K562 (cell line): ENCODE measurements around the gene UGT2B7. TPM values are rescaled to one million over a fixed set of nuclear protein-coding genes. Genes with fewer than 3 reads are reported as not detected.

Experiments used
- ATAC-seq: fragments of 200-7000 bp; cut with Tn5 transposase; 3 replicates; pipeline ENCODE4 v1.9.1; 2020; ENCODE audit warnings: moderate library complexity
- BruUV-seq: library from RNA; stranded (reverse); fragments of 400-500 nt; replicated peaks from 2 replicates; lab custom pipeline; 2021; lab: Mats Ljungman, UMichigan
- CTCF ChIA-PET: fragments of 300-600 bp; formaldehyde crosslinking; extraction: SDS; loops from one replicate; lab custom pipeline; 2021; ENCODE audit warnings: low intra/inter-chr PET ratio; lab: Yijun Ruan, JAX
- POLR2A ChIA-PET: fragments of 300-600, 350-650 bp; sonication (Branson Sonifier 250); formaldehyde crosslinking; extraction: SDS; loops from one replicate; lab custom pipeline; 2021; ENCODE audit warnings: antibody characterized with exemption, inconsistent platforms; lab: Yijun Ruan, JAX
- DNase-seq, 4 experiments: peaks; one replicate each; pipeline versions ENCODE4 v3.0.0 to v3.0.0-alpha.2; 2011 to 2018; ENCODE audit warnings: low spot score in 3 of 4, mixed read lengths in 3 of 4; ENCODE audit errors: extremely low read depth in 1 of 4
- FAIRE-seq: peaks from 2 replicates; lab custom pipeline; 2011; peaks lifted over from hg19 to GRCh38; lab: Jason Lieb, UNC
- H2AFZ ChIP-seq: 2 replicates; pipeline ENCODE4 v1.6.0; 2011; ENCODE audit warnings: low read depth, low read length, control low read depth, inconsistent platforms
- H3K27ac ChIP-seq: fragments of 200-600 bp; 3 replicates; pipeline ENCODE4 v1.8.0; 2011; ENCODE audit warnings: low read depth, mild to moderate bottlenecking, control low read depth, inconsistent platforms, low read length, moderate library complexity, mixed read lengths; ENCODE audit errors: extremely low read depth
- H3K27me3 ChIP-seq, 2 experiments: fragments of 300-600 bp in 1 of 2; 2 replicates in 1 of 2; 3 replicates in 1 of 2; pipeline versions ENCODE4 v1.6.0 to v1.8.0; 2011; ENCODE audit warnings: inconsistent platforms in 2 of 2, low read length in 2 of 2, mild to moderate bottlenecking in 1 of 2, mixed read lengths in 1 of 2, moderate library complexity in 1 of 2; ENCODE audit not compliant: control insufficient read depth in 2 of 2, insufficient read depth in 2 of 2
- H3K36me3 ChIP-seq: fragments of 300-600 bp; 3 replicates; pipeline ENCODE4 v1.8.0; 2011; ENCODE audit warnings: mild to moderate bottlenecking, low read length, inconsistent platforms; ENCODE audit not compliant: control insufficient read depth, insufficient read depth
- H3K4me1 ChIP-seq, 2 experiments: fragments of 200-600 bp in 1 of 2; replicated peaks in 1 of 2; 2 replicates in 1 of 2; 3 replicates in 1 of 2; pipeline versions ENCODE4 v1.5.1 to v1.8.0; 2011; ENCODE audit warnings: inconsistent platforms in 2 of 2, low read length in 2 of 2, mild to moderate bottlenecking in 1 of 2, mixed read lengths in 1 of 2, moderate library complexity in 1 of 2; ENCODE audit not compliant: control insufficient read depth in 2 of 2, insufficient read depth in 2 of 2
- H3K4me2 ChIP-seq: 2 replicates; pipeline ENCODE4 v1.6.1; 2011; ENCODE audit warnings: low read length, control low read depth, inconsistent platforms, mixed read lengths; ENCODE audit not compliant: insufficient read depth
- H3K4me3 ChIP-seq: fragments of 200-600 bp; sonication (generic), shearing (Covaris generic); 2 replicates; pipeline ENCODE4 v1.5.1; 2016; ENCODE audit warnings: control low read depth, inconsistent platforms
- H3K79me2 ChIP-seq: fragments of 200-600 bp; 3 replicates; pipeline ENCODE4 v1.8.0; 2011; ENCODE audit warnings: low read length, inconsistent platforms; ENCODE audit not compliant: control insufficient read depth, insufficient read depth
- H3K9ac ChIP-seq, 2 experiments: 2 replicates each; pipeline versions ENCODE4 v1.6.0 to v1.6.1; 2011; ENCODE audit warnings: low read depth in 2 of 2, low read length in 2 of 2, control low read depth in 1 of 2, inconsistent platforms in 1 of 2, mild to moderate bottlenecking in 1 of 2, mixed read lengths in 1 of 2; ENCODE audit not compliant: insufficient read depth in 1 of 2
- H3K9me1 ChIP-seq: one replicate; pipeline ENCODE4 v1.6.0; 2011; ENCODE audit warnings: inconsistent platforms, mild to moderate bottlenecking, low read length, moderate library complexity; ENCODE audit not compliant: control insufficient read depth, insufficient read depth
- H3K9me3 ChIP-seq: replicated peaks from 2 replicates; pipeline ENCODE4 v1.5.1; 2011; ENCODE audit warnings: low read depth, low read length, inconsistent platforms; ENCODE audit not compliant: control insufficient read depth, insufficient read depth
- H4K20me1 ChIP-seq: replicated peaks from 2 replicates; pipeline ENCODE4 v1.6.1; 2011; ENCODE audit warnings: low read length, inconsistent platforms, mixed read lengths; ENCODE audit not compliant: control insufficient read depth, insufficient read depth
- BHLHE40 ChIP-seq: IDR thresholded peaks from 2 replicates; pipeline ENCODE4 v1.6.1; 2011; ENCODE audit warnings: low read length, improper control_type of control experiment
- ETS2 ChIP-seq: IDR thresholded peaks from 2 replicates; pipeline ENCODE4 v1.6.1; 2016; ENCODE audit warnings: borderline replicate concordance, missing genetic modification characterization, mild to moderate bottlenecking, moderate library complexity, missing compliant biosample characterization; ENCODE audit not compliant: poor library complexity, severe bottlenecking
- EZH2 ChIP-seq: IDR thresholded peaks from 2 replicates; pipeline ENCODE4 v1.6.1; 2012; ENCODE audit warnings: low read depth, mild to moderate bottlenecking, inconsistent platforms, low read length, borderline replicate concordance
- GTF2F1 ChIP-seq: IDR thresholded peaks from 2 replicates; pipeline ENCODE4 v1.6.1; 2011; ENCODE audit warnings: low read depth, low read length, improper control_type of control experiment
- HDAC6 ChIP-seq: IDR thresholded peaks from 2 replicates; pipeline ENCODE4 v1.6.1; 2012; ENCODE audit warnings: low read depth, mild to moderate bottlenecking, control low read depth, inconsistent platforms, low read length, moderate library complexity
- HNRNPK ChIP-seq: fragments of 200-400 bp; formaldehyde crosslinking; IDR thresholded peaks from one replicate; pipeline ENCODE4 v1.6.1; 2018; ENCODE audit warnings: mild to moderate bottlenecking, low read depth, low read length; ENCODE audit not compliant: poor library complexity, severe bottlenecking
- MYC ChIP-seq, 2 experiments: fragments of 250-450 bp in 1 of 2; sonication (Bioruptor Pico) in 1 of 2; IDR thresholded peaks; 2 replicates each; pipeline versions ENCODE4 v1.5.1 to v1.6.1; 2012 to 2021; ENCODE audit warnings: low read depth in 2 of 2, borderline replicate concordance in 1 of 2, improper control_type of control experiment in 1 of 2, low read length in 1 of 2, mild to moderate bottlenecking in 1 of 2, moderate library complexity in 1 of 2
- RBM39 ChIP-seq: fragments of 200-400 bp; formaldehyde crosslinking; optimal IDR thresholded peaks from 2 replicates; pipeline ENCODE3; 2018; ENCODE audit warnings: low read depth, low read length
- RHOXF2B ChIP-seq: fragments of 250-450 bp; sonication (Bioruptor Pico); conservative IDR thresholded peaks from 2 replicates; pipeline ENCODE4 v1.5.1; 2021
- SAFB ChIP-seq: fragments of 200-400 bp; formaldehyde crosslinking; IDR thresholded peaks from 2 replicates; pipeline ENCODE4 v1.6.1; 2017; ENCODE audit warnings: low read depth, low read length, borderline replicate concordance
- ZC3H11A ChIP-seq: IDR thresholded peaks from 2 replicates; pipeline ENCODE4 v1.6.1; 2012; ENCODE audit warnings: low read depth, low read length, improper control_type of control experiment
- ZNF124 ChIP-seq: sonication (generic); formaldehyde crosslinking; IDR thresholded peaks from 2 replicates; pipeline ENCODE4 v1.8.1; 2022; ENCODE audit warnings: missing genetic modification reagents
- WGBS: fragments of 100-300 bp; shearing (Covaris generic); methylation state at CpG from one replicate; pipeline ENCODE4 v1.1.6; 2016; ENCODE audit warnings: low coverage, mixed read lengths; ENCODE audit not compliant: insufficient coverage; ENCODE audit errors: missing lambda C conversion rate; 5-methylcytosine and 5-hydroxymethylcytosine counted together
- in situ Hi-C: fragments of 300-500 bp; cut with MboI; formaldehyde crosslinking; loops from 4 replicates; pipeline ENCODE4 v1.15.0; 2018; ENCODE audit warnings: inconsistent platforms, mixed read lengths
- intact Hi-C: fragments of 100-400 bp; cut with micrococcal nuclease; formaldehyde crosslinking; loops from 2 replicates; pipeline ENCODE4 v1.14.2; 2022
- polyA plus RNA-seq, 8 experiments: library from polyadenylated mRNA; depleted of rRNA in 4 of 8; stranded (reverse) in 5 of 8; unstranded in 3 of 8; fragments of >200 nt; fragmentation: Nextera tagmentation in 2 of 8; fragmentation: Illumina TruSeq in 1 of 8; extraction: Ambion mirVana in 2 of 8; extraction: Trizol in 1 of 8; gene quantifications; 2 replicates each; pipeline versions ENCODE4 v1.2.1 to v1.2.3, GENCODE V29; 2011 to 2014; ENCODE audit warnings: inconsistent platforms in 1 of 8, missing spikeins in 1 of 8
- total RNA-seq, 7 experiments: library from RNA; depleted of rRNA in 6 of 7; stranded (reverse); fragments of >200 nt in 6 of 7; fragmentation: Illumina TruSeq in 2 of 7; extraction: Trizol in 2 of 7; gene quantifications; 2 replicates each; pipeline versions ENCODE4 v1.2.1 to v1.2.3, GENCODE V29; 2011 to 2021; ENCODE audit warnings: low replicate concordance in 1 of 7
- TF ChIP-seq, protein P1 (sequence below): fragments of 250-450 bp; sonication (Bioruptor Pico); IDR thresholded peaks from 2 replicates; pipeline ENCODE4 v1.8.0; 2022; ENCODE audit warnings: moderate library complexity, mild to moderate bottlenecking, inconsistent platforms
- TF ChIP-seq, protein P2 (sequence below): fragments of 250-450 bp; sonication (Bioruptor Pico); IDR thresholded peaks from 2 replicates; pipeline ENCODE4 v1.4.0; 2020; ENCODE audit warnings: mild to moderate bottlenecking, moderate library complexity

The UGT2B7 gene
- total and polyA plus RNA-seq, 9 of the 15 experiments (the other 6 are each of a cell fraction or from before 2014, with no cell fraction given), result 0.04 to 0.18 (median 0.14) TPM; not detected in 5

DNA sequence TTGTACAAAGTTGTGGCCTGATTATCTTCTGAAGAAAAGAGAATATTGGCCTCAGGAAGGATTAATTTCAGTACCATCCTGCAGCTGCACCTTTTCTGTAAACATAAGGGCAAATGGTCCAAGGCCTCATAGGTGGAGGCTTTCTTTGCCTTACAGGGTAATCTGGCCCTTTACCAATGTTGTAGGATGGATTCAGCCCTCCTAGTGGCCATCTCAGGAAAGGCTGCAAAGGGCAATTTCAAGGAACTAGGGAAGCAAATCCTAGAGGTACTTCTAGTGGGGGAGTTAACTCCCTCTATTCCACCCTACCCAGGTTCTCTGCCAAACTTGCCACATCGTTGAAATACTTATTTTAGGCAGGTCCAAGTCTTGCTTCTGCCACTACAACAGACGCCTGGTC, 60.6 kb downstream of the UGT2B7 start:
- CTCF ChIA-PET, result no interaction called here
- H3K4me3 ChIP-seq, result no peak overlapping the region

More for the DNA sequence above, 60.6 kb downstream of the UGT2B7 start:
- H3K79me2 ChIP-seq, result no peaks in the 10 kb centered on the region
- POLR2A ChIA-PET, result no interaction called here
- WGBS, result 0% methylated on average over 2 of the region's 2 CpGs
- no peaks in the 10 kb centered on the region for H3K4me1 ChIP-seq
- no peaks in the 10 kb centered on the region for H4K20me1 ChIP-seq
- no peak overlapping the region for H3K9ac ChIP-seq
- DNase-seq (peak in 1 of 4 experiments; percentile 9), FAIRE-seq (no peak), ATAC-seq (no peak)
- TF ChIP-seq BHLHE40, result no peak
- TF ChIP-seq SAFB, result no peak
- TF ChIP-seq HNRNPK, result no peak
- TF ChIP-seq MYC (IDR thresholded peaks at IDR 0.05; ENCODE audit: low read depth, low read length), result no peak
- TF ChIP-seq MYC (CRISPR knock-in tag; IDR thresholded peaks at IDR 0.05; ENCODE audit: borderline replicate concordance, low read depth), result no peak
- TF ChIP-seq, protein P1, sequence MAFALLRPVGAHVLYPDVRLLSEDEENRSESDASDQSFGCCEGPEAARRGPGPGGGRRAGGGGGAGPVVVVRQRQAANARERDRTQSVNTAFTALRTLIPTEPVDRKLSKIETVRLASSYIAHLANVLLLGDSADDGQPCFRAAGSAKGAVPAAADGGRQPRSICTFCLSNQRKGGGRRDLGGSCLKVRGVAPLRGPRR (CRISPR knock-in tag), result no peak
- no peak for TF ChIP-seq HDAC6
- TF ChIP-seq GTF2F1, result no peak
- no peak for TF ChIP-seq ZNF124
- no peak for TF ChIP-seq ZC3H11A
- no peak for TF ChIP-seq RHOXF2B (CRISPR knock-in tag)
- no peak for TF ChIP-seq EZH2
- no peak for TF ChIP-seq RBM39
- TF ChIP-seq, protein P2, sequence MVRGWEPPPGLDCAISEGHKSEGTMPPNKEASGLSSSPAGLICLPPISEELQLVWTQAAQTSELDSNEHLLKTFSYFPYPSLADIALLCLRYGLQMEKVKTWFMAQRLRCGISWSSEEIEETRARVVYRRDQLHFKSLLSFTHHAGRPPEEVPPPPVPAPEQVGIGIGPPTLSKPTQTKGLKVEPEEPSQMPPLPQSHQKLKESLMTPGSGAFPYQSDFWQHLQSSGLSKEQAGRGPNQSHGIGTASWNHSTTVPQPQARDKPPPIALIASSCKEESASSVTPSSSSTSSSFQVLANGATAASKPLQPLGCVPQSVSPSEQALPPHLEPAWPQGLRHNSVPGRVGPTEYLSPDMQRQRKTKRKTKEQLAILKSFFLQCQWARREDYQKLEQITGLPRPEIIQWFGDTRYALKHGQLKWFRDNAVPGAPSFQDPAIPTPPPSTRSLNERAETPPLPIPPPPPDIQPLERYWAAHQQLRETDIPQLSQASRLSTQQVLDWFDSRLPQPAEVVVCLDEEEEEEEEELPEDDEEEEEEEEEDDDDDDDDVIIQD, result no peak
- no peak for TF ChIP-seq ETS2 (tag)
- H3K27me3 ChIP-seq, result no peaks in the 10 kb centered on the region
- H3K27ac ChIP-seq, result no peak overlapping the region
- intact Hi-C loops, result no loop called here
- BruUV-seq, result no TSS peak
- H3K9me3 ChIP-seq, result 0 out of 2 replicates have a peak, but pooled peaks cover 2% of the 10 kb centered on the region
- in situ Hi-C loops, result no loop called here
- H2AFZ ChIP-seq, result no peak overlapping the region
- no peak overlapping the region for H3K4me2 ChIP-seq
- no peaks in the 10 kb centered on the region for H3K36me3 ChIP-seq
- H3K9me1 ChIP-seq, result no peaks in the 10 kb centered on the region
